T follicular helper cell (primary cell): Measurements from ENCODE around the gene NR2F1.

ENCODE experiments used
- DNase-seq: peaks from one replicate; pipeline ENCODE4 v3.0.0-alpha.2; 2020; ENCODE audit warnings: low read depth

Gene NR2F1

DNA sequence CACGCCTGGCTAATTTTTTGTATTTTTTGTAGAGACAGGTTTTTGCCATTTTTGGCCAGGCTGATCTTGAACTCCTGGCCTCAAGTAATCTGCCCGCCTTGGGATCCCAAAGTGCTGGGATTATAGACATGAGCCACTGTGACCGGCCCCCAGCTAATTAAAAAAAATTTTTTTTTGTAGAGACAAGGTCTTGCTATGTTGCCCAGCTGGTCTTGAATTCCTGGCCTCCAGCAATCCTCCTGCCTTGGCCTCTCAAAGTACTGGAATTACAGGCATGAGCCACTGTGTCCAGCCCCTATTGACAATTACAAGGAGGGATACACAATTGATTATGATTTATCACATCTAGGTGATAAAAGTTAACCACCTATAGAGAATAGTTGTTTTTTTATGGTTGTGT is 59.5 kb downstream of the NR2F1 start:
- DNase-seq, result no peak
